HCEC 1CT (cell line): ENCODE data around the gene ELF5.
A peak's percentile ranks its signal among the peaks of the same experiment; 100 is the strongest.

Source experiments
- DNase-seq: peaks from one replicate; pipeline ENCODE4 v3.0.0-alpha.2; 2017

The ELF5 gene

GRCh38 chr11:34490304-34490703, 23.3 kb downstream of the ELF5 start:
- DNase-seq, result no peak

GRCh38 chr11:34488855-34489557, 24.6 kb downstream of the ELF5 start:
- no peak for DNase-seq

- no peak for DNase-seq
These were observed 26.2 kb downstream of the ELF5 start for GRCh38 chr11:34487430-34487829.

GRCh38 chr11:34483106-34483874, 30.3 kb downstream of the ELF5 start:
- DNase-seq, result no peak

- DNase-seq, result no peak
These were observed 32.3 kb downstream of the ELF5 start for GRCh38 chr11:34481307-34481706.

GRCh38 chr11:34480314-34480713, 33.3 kb downstream of the ELF5 start:
- DNase-seq, result no peak

GRCh38 chr11:34478845-34479663, 34.5 kb downstream of the ELF5 start:
- no peak for DNase-seq

GRCh38 chr11:34476849-34477248, 36.7 kb downstream of the ELF5 start:
- DNase-seq, result no peak

GRCh38 chr11:34475656-34476055, 37.9 kb downstream of the ELF5 start:
- no peak for DNase-seq

- DNase-seq, result no peak
These were observed 39.9 kb downstream of the ELF5 start for GRCh38 chr11:34473603-34474169.

- DNase-seq, result peak; percentile 30
These were observed 45.3 kb downstream of the ELF5 start for GRCh38 chr11:34468209-34468841.

- DNase-seq, result no peak
These were observed 46.6 kb downstream of the ELF5 start for GRCh38 chr11:34466802-34467488.

- DNase-seq, result no peak
These were observed 49.0 kb downstream of the ELF5 start for GRCh38 chr11:34464591-34465051.

GRCh38 chr11:34461215-34461614, 52.4 kb downstream of the ELF5 start:
- no peak for DNase-seq

- no peak for DNase-seq
These were observed 53.3 kb downstream of the ELF5 start for GRCh38 chr11:34460278-34460677.

GRCh38 chr11:34459507-34460162, 54.0 kb downstream of the ELF5 start:
- DNase-seq, result no peak

- DNase-seq, result no peak
These were observed 55.1 kb downstream of the ELF5 start for GRCh38 chr11:34458525-34458924.

- DNase-seq, result no peak
These were observed 56.0 kb downstream of the ELF5 start for GRCh38 chr11:34457607-34458006.

GRCh38 chr11:34454308-34455032, 59.1 kb downstream of the ELF5 start:
- DNase-seq, result no peak

- no peak for DNase-seq
These were observed 62.5 kb downstream of the ELF5 start for GRCh38 chr11:34451053-34451452.

GRCh38 chr11:34449013-34449412, 64.6 kb downstream of the ELF5 start:
- no peak for DNase-seq
